H1 (cell line): ENCODE data around the gene TM2D1. TPM values are rescaled to one million over a fixed set of nuclear protein-coding genes. Genes with fewer than 3 reads are reported as not detected.

Source experiments
- CTCF ChIA-PET: fragments of 300-600 bp; sonication (Branson Sonifier 250); formaldehyde crosslinking; loops from one replicate; lab custom pipeline; 2021; ENCODE audit not compliant: partially characterized antibody; lab: Charles Lee
- POLR2A ChIA-PET: fragments of 300-600 bp; sonication (Branson Sonifier 250); formaldehyde crosslinking; loops from one replicate; lab custom pipeline; 2021; ENCODE audit warnings: inconsistent platforms; ENCODE audit not compliant: partially characterized antibody; lab: Charles Lee
- DNase-seq, 2 experiments: peaks; one replicate each; pipeline versions ENCODE4 v3.0.0 to v3.0.0-alpha.2; 2010 to 2022; ENCODE audit warnings: low spot score in 2 of 2, low read depth in 1 of 2, mixed read lengths in 1 of 2
- FAIRE-seq: peaks from 2 replicates; lab custom pipeline; 2011; peaks lifted over from hg19 to GRCh38; lab: Jason Lieb, UNC
- H2AFZ ChIP-seq: 2 replicates; pipeline ENCODE4 v1.8.1; 2012; ENCODE audit warnings: low read length, inconsistent platforms
- H2AK5ac ChIP-seq: 2 replicates; pipeline ENCODE4 v1.6.1; 2013; ENCODE audit warnings: low read depth, low read length
- H2BK120ac ChIP-seq: replicated peaks from 2 replicates; pipeline ENCODE3; 2013; ENCODE audit warnings: low read depth, low read length, inconsistent platforms
- H2BK12ac ChIP-seq: 2 replicates; pipeline ENCODE4 v1.6.1; 2013; ENCODE audit warnings: low read depth, low read length
- H2BK15ac ChIP-seq: 2 replicates; pipeline ENCODE4 v1.6.1; 2013; ENCODE audit warnings: low read length
- H2BK20ac ChIP-seq: 2 replicates; pipeline ENCODE4 v1.6.1; 2013; ENCODE audit warnings: low read length
- H2BK5ac ChIP-seq: 2 replicates; pipeline ENCODE4 v1.6.1; 2013; ENCODE audit warnings: low read depth, low read length
- H3K14ac ChIP-seq: 2 replicates; pipeline ENCODE4 v1.6.1; 2013; ENCODE audit warnings: inconsistent platforms; ENCODE audit not compliant: insufficient read length
- H3K18ac ChIP-seq: 2 replicates; pipeline ENCODE4 v1.6.1; 2013; ENCODE audit warnings: low read length; ENCODE audit errors: extremely low read depth
- H3K23ac ChIP-seq: 2 replicates; pipeline ENCODE4 v1.6.1; 2013; ENCODE audit warnings: inconsistent platforms; ENCODE audit not compliant: insufficient read length
- H3K23me2 ChIP-seq: 2 replicates; pipeline ENCODE4 v1.6.1; 2013; ENCODE audit warnings: low read depth, low read length
- H3K27ac ChIP-seq: 2 replicates; pipeline ENCODE4 v1.6.1; 2011; ENCODE audit warnings: low read depth, low read length, inconsistent platforms
- H3K27me3 ChIP-seq, 4 experiments: replicated peaks in 1 of 4; 1 replicate in 1 of 4; 2 replicates in 3 of 4; pipeline versions ENCODE4 v1.6.1 to v1.8.1; 2011 to 2013; ENCODE audit warnings: low read length in 3 of 4, mild to moderate bottlenecking in 3 of 4, inconsistent platforms in 2 of 4, mixed read lengths in 2 of 4, moderate library complexity in 1 of 4; ENCODE audit not compliant: control insufficient read depth in 3 of 4, insufficient read depth in 3 of 4; ENCODE audit errors: extremely low read depth in 1 of 4
- H3K36me3 ChIP-seq, 4 experiments: 2 replicates each; pipeline versions ENCODE4 v1.6.1 to v1.8.1; 2011 to 2013; ENCODE audit warnings: mild to moderate bottlenecking in 4 of 4, low read length in 3 of 4, moderate library complexity in 2 of 4, control low read depth in 1 of 4, inconsistent platforms in 1 of 4; ENCODE audit not compliant: insufficient read depth in 4 of 4, control insufficient read depth in 2 of 4
- H3K4ac ChIP-seq: replicated peaks from 2 replicates; pipeline ENCODE3; 2013; ENCODE audit warnings: low read length, low read depth, mixed read lengths, inconsistent platforms; ENCODE audit not compliant: insufficient read length
- H3K4me1 ChIP-seq, 4 experiments: replicated peaks in 1 of 4; 1 replicate in 1 of 4; 2 replicates in 3 of 4; pipeline versions ENCODE4 v1.6.1 to v1.8.1; 2011 to 2013; ENCODE audit warnings: low read length in 3 of 4, inconsistent platforms in 2 of 4, mixed read lengths in 1 of 4; ENCODE audit not compliant: insufficient read depth in 4 of 4, control insufficient read depth in 3 of 4
- H3K4me2 ChIP-seq, 2 experiments: 2 replicates each; pipeline versions ENCODE4 v1.6.1 to v1.8.1; 2011 to 2013; ENCODE audit warnings: low read depth in 2 of 2, low read length in 2 of 2, control low read depth in 1 of 2, inconsistent platforms in 1 of 2, mild to moderate bottlenecking in 1 of 2; ENCODE audit not compliant: insufficient read depth in 1 of 2
- H3K4me3 ChIP-seq, 4 experiments: fragments of 200-600, 300-600 bp in 1 of 4; sonication (generic), shearing (Covaris generic), sonication (Bioruptor Twin) in 1 of 4; 2 replicates each; pipeline versions ENCODE4 v1.5.1 to v1.8.1; 2011 to 2016; ENCODE audit warnings: low read length in 4 of 4, low read depth in 3 of 4, control low read depth in 2 of 4, inconsistent platforms in 2 of 4, mild to moderate bottlenecking in 2 of 4, mixed read lengths in 1 of 4, moderate library complexity in 1 of 4; ENCODE audit not compliant: insufficient read depth in 2 of 4; ENCODE audit errors: extremely low read depth in 1 of 4
- H3K56ac ChIP-seq: replicated peaks from 2 replicates; pipeline ENCODE3; 2013; ENCODE audit warnings: low read depth, mild to moderate bottlenecking, mixed read lengths, low read length, inconsistent platforms; ENCODE audit not compliant: insufficient read length
- H3K79me1 ChIP-seq: 2 replicates; pipeline ENCODE4 v1.6.1; 2013; ENCODE audit warnings: low read depth, low read length, control low read depth
- H3K79me2 ChIP-seq, 2 experiments: 2 replicates each; pipeline versions ENCODE4 v1.6.1 to v1.8.1; 2012 to 2013; ENCODE audit warnings: low read length in 2 of 2, mild to moderate bottlenecking in 2 of 2, inconsistent platforms in 1 of 2; ENCODE audit not compliant: insufficient read depth in 2 of 2, control insufficient read depth in 1 of 2
- H3K9ac ChIP-seq, 4 experiments: replicated peaks in 1 of 4; 1 replicate in 1 of 4; 2 replicates in 3 of 4; pipeline versions ENCODE4 v1.6.1 to v1.8.1; 2011 to 2013; ENCODE audit warnings: low read depth in 3 of 4, low read length in 3 of 4, control low read depth in 2 of 4, mild to moderate bottlenecking in 2 of 4, moderate library complexity in 2 of 4, inconsistent platforms in 1 of 4; ENCODE audit errors: extremely low read depth in 1 of 4
- H3K9me3 ChIP-seq, 2 experiments: 2 replicates each; pipeline versions ENCODE4 v1.6.1 to v1.8.1; 2012 to 2013; ENCODE audit warnings: mild to moderate bottlenecking in 2 of 2, moderate library complexity in 2 of 2, control low read depth in 1 of 2, inconsistent platforms in 1 of 2, low read depth in 1 of 2, low read length in 1 of 2, mixed read lengths in 1 of 2; ENCODE audit not compliant: insufficient read depth in 2 of 2
- H4K20me1 ChIP-seq, 2 experiments: replicated peaks in 1 of 2; 2 replicates each; pipeline versions ENCODE3 to v1.8.1; 2011 to 2013; ENCODE audit warnings: inconsistent platforms in 2 of 2, low read length in 2 of 2, mild to moderate bottlenecking in 1 of 2; ENCODE audit not compliant: insufficient read depth in 2 of 2, control insufficient read depth in 1 of 2
- H4K5ac ChIP-seq: 2 replicates; pipeline ENCODE4 v1.6.1; 2013; ENCODE audit warnings: low read length, low read depth, mixed read lengths, inconsistent platforms; ENCODE audit not compliant: insufficient read length
- H4K8ac ChIP-seq: 2 replicates; pipeline ENCODE4 v1.8.0; 2013; ENCODE audit warnings: mild to moderate bottlenecking, moderate library complexity, low read length, inconsistent platforms; ENCODE audit not compliant: insufficient read depth; ENCODE audit errors: extremely low read depth
- H4K91ac ChIP-seq: replicated peaks from 2 replicates; pipeline ENCODE3; 2013; ENCODE audit warnings: low read length, mixed read lengths, inconsistent platforms; ENCODE audit not compliant: insufficient read length
- BCL11A ChIP-seq, 2 experiments: IDR thresholded peaks; one replicate each; pipeline ENCODE4 v1.6.1; 2011; ENCODE audit warnings: low read depth in 2 of 2, low read length in 2 of 2, mild to moderate bottlenecking in 2 of 2
- CHD2 ChIP-seq: IDR thresholded peaks from 2 replicates; pipeline ENCODE4 v1.6.1; 2012; ENCODE audit warnings: low read length, improper control_type of control experiment
- EZH2 ChIP-seq: fragments of 200-600 bp; sonication (generic); IDR thresholded peaks from 2 replicates; pipeline ENCODE4 v1.7.1; 2012; ENCODE audit warnings: low read depth, mild to moderate bottlenecking, moderate library complexity, low read length, inconsistent platforms; ENCODE audit not compliant: severe bottlenecking
- GTF2F1 ChIP-seq: IDR thresholded peaks from 2 replicates; pipeline ENCODE4 v1.6.1; 2012; ENCODE audit warnings: low read depth, low read length, improper control_type of control experiment, borderline replicate concordance
- NANOG ChIP-seq: IDR thresholded peaks from 2 replicates; pipeline ENCODE4 v1.6.1; 2011; ENCODE audit warnings: low read length, low read depth, mild to moderate bottlenecking, inconsistent platforms; ENCODE audit not compliant: insufficient read depth, poor library complexity, severe bottlenecking
- WGBS, 2 experiments: shearing (Covaris generic) in 1 of 2; methylation state at CpG; one replicate each; pipeline versions ENCODE4 v1.1.6 to v1.1.7; 2013 to 2015; ENCODE audit warnings: low lambda C conversion rate in 2 of 2, mixed read lengths in 2 of 2, inconsistent platforms in 1 of 2, low coverage in 1 of 2, missing lambda C conversion rate in 1 of 2; ENCODE audit not compliant: insufficient replicate concordance in 2 of 2, insufficient coverage in 1 of 2, insufficient read length in 1 of 2; ENCODE audit errors: extremely low coverage in 1 of 2, missing lambda C conversion rate in 1 of 2; 5-methylcytosine and 5-hydroxymethylcytosine counted together
- polyA plus RNA-seq, 7 experiments: library from polyadenylated mRNA; depleted of rRNA in 3 of 7; stranded (reverse) in 5 of 7; unstranded in 2 of 7; fragments of >200 nt in 5 of 7; fragments of 200-250 nt in 2 of 7; gene quantifications; 1 replicate in 5 of 7; 2 replicates in 1 of 7; 4 replicates in 1 of 7; pipeline versions ENCODE4 v1.2.1 to v1.2.3, GENCODE V29; 2011 to 2013; ENCODE audit warnings: missing spikeins in 2 of 7, mixed read lengths in 2 of 7
- total RNA-seq: library from RNA; stranded (reverse); fragmentation: NEBNext Ultra II Directional; extraction: Animal tissue kit (Norgen Biotek cat#: 25700); gene quantifications from 2 replicates; pipeline ENCODE4 v1.2.1, GENCODE V29; 2021

Gene TM2D1
- total and polyA plus RNA-seq, 2 of the 8 experiments (the other 6 are each of a cell fraction or from before 2014, with no cell fraction given), result 17.7 to 20.5 TPM

DNA sequence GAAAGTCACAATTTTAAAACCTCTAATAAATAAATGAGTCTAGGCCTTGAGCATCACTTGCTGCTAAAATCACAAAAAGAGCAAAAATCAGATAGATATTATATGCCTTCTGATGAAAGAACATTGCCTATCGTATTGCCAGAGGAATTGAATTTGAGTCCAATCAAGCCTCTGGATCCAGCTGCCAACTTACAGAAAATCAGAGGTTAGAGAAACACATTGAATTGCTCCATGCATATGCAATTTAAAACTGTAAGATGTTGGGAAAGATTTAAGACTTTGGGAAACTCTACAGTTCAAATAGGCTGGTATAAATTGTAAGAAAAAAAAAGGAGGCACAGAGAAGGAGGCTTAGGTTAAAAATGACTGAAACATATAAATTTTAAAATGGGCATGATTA, 93.5 kb downstream of the TM2D1 start:
- no peak for FAIRE-seq
- no peak overlapping the region for H3K4ac ChIP-seq
- H2BK5ac ChIP-seq, result no peak overlapping the region
- H4K5ac ChIP-seq, result no peak overlapping the region
- H4K91ac ChIP-seq, result no peak overlapping the region
- no peak overlapping the region for H3K4me3 ChIP-seq
- no peak overlapping the region for H3K18ac ChIP-seq
- H3K36me3 ChIP-seq, result no peaks in the 10 kb centered on the region
- H2BK12ac ChIP-seq, result no peak overlapping the region
- H4K8ac ChIP-seq, result no peak overlapping the region
- TF ChIP-seq EZH2 (no peak), NANOG (no peak), CHD2 (no peak), BCL11A (IDR thresholded peaks at IDR 0.05; ENCODE audit: low read depth in 2 of 2, low read length in 2 of 2) (no peak), GTF2F1 (no peak)
- H3K27ac ChIP-seq, result no peak overlapping the region
- H3K14ac ChIP-seq, result no peak overlapping the region
- H3K9ac ChIP-seq, result no peak overlapping the region
- no peaks in the 10 kb centered on the region for H3K79me2 ChIP-seq
- no peak overlapping the region for H2AK5ac ChIP-seq
- H3K4me2 ChIP-seq, result no peak overlapping the region
- no peak for DNase-seq
- H2BK20ac ChIP-seq, result no peak overlapping the region
- POLR2A ChIA-PET, result no interaction called here
- no peaks in the 10 kb centered on the region for H3K23me2 ChIP-seq
- H3K23ac ChIP-seq, result no peak overlapping the region
- H3K56ac ChIP-seq, result no peak overlapping the region
- no peak overlapping the region for H2BK120ac ChIP-seq
- WGBS, 2 experiments, result 94% methylated on average over 1 of the region's 1 CpG; no CpG with 5 or more reads in 1 of the 2 experiments
- H3K4me1 ChIP-seq, result no peaks in the 10 kb centered on the region; a peak in 1 of 7 replicates
- H3K27me3 ChIP-seq, result no peaks in the 10 kb centered on the region
- H2AFZ ChIP-seq, result no peak overlapping the region
- no peaks in the 10 kb centered on the region for H3K79me1 ChIP-seq
- no peaks in the 10 kb centered on the region for H4K20me1 ChIP-seq
- no peak overlapping the region for H2BK15ac ChIP-seq
- CTCF ChIA-PET, result interaction anchor here (2.7 kb wide), 1 partner anchor 9 kb away, joined by 8 read pairs; no protein-coding TSS in a partner anchor
- H3K9me3 ChIP-seq, result no peaks in the 10 kb centered on the region
